ENCODE measurements around the gene NDUFS7.

Gene NDUFS7

GRCh38 chr19:1401889-1402217, 18.1 kb downstream of the NDUFS7 start:
- no peak for DNase-seq

GRCh38 chr19:1402411-1403070, 18.8 kb downstream of the NDUFS7 start:
- DNase-seq = no peak

GRCh38 chr19:1406774-1407527, 23.2 kb downstream of the NDUFS7 start:
- DNase-seq = peak; percentile 99

- DNase-seq = peak; percentile 48
Measured at GRCh38 chr19:1407528-1408299, 24.0 kb downstream of the NDUFS7 start, which contains the start of gene DAZAP1. Gene DAZAP1, plus strand, starts transcription at chr19:1407586. Its CDS starts 188 bp downstream, at chr19:1407774.

GRCh38 chr19:1408300-1409203, 24.8 kb downstream of the NDUFS7 start:
- DNase-seq = peak; percentile 66

GRCh38 chr19:1409204-1410005, 25.7 kb downstream of the NDUFS7 start:
- no peak for DNase-seq

GRCh38 chr19:1410136-1410786, 26.6 kb downstream of the NDUFS7 start:
- peak; percentile 42 for DNase-seq

GRCh38 chr19:1410789-1411188, 27.1 kb downstream of the NDUFS7 start:
- DNase-seq = no peak

- no peak for DNase-seq
Measured at GRCh38 chr19:1411255-1412191, 27.8 kb downstream of the NDUFS7 start.

- no peak for DNase-seq
Measured at GRCh38 chr19:1412323-1412923, 28.7 kb downstream of the NDUFS7 start.

GRCh38 chr19:1412995-1413800, 29.5 kb downstream of the NDUFS7 start:
- DNase-seq = no peak

GRCh38 chr19:1416014-1416841, 32.5 kb downstream of the NDUFS7 start:
- no peak for DNase-seq

- DNase-seq = no peak
Measured at GRCh38 chr19:1417145-1417544, 33.4 kb downstream of the NDUFS7 start.

GRCh38 chr19:1417681-1418495, 34.2 kb downstream of the NDUFS7 start:
- no peak for DNase-seq

GRCh38 chr19:1418496-1418775, 34.7 kb downstream of the NDUFS7 start:
- no peak for DNase-seq

- no peak for DNase-seq
Measured at GRCh38 chr19:1418951-1419738, 35.4 kb downstream of the NDUFS7 start.
